HG03095 (cell line): Measurements from ENCODE around the gene INPP5A.
"Not testable (repeated sequence)": the region's sequence is repeated elsewhere in the genome, so short reads cannot be mapped to it uniquely, and the experiment has no call there.

Experiments used
- ATAC-seq: cut with Tn5 transposase; IDR thresholded peaks from one replicate; pipeline ENCODE4 v1.9.1; 2021; ENCODE audit warnings: moderate library complexity; ENCODE audit not compliant: unreplicated experiment

The INPP5A gene

GRCh38 chr10:132806561-132807003 lies 269.0 kb downstream of the INPP5A start:
- ATAC-seq: no peak

DNA sequence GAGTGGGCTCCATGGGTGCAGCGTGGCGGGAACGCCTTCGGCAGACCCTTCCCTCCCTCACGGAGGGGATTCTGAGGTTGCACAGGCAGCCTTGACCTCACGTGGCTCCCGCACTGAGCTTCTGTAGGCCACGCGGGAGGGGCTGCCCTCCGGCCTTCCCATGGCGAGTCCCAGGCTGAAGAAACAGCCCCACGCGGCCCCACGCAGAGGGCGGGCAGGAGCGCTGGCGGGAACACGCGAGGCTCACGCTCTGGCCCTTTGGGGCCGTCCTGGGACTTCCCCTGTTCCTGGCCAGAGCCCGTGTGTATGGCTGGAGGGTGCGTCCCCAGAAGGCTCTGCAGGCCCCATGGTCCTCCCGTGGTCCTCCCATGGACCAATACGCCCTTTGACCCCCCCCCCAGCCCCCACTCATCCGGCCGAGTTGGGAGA lies 270.0 kb downstream of the INPP5A start:
- no peak for ATAC-seq

GRCh38 chr10:132808383-132809231 lies 271.0 kb downstream of the INPP5A start:
- no peak for ATAC-seq

DNA sequence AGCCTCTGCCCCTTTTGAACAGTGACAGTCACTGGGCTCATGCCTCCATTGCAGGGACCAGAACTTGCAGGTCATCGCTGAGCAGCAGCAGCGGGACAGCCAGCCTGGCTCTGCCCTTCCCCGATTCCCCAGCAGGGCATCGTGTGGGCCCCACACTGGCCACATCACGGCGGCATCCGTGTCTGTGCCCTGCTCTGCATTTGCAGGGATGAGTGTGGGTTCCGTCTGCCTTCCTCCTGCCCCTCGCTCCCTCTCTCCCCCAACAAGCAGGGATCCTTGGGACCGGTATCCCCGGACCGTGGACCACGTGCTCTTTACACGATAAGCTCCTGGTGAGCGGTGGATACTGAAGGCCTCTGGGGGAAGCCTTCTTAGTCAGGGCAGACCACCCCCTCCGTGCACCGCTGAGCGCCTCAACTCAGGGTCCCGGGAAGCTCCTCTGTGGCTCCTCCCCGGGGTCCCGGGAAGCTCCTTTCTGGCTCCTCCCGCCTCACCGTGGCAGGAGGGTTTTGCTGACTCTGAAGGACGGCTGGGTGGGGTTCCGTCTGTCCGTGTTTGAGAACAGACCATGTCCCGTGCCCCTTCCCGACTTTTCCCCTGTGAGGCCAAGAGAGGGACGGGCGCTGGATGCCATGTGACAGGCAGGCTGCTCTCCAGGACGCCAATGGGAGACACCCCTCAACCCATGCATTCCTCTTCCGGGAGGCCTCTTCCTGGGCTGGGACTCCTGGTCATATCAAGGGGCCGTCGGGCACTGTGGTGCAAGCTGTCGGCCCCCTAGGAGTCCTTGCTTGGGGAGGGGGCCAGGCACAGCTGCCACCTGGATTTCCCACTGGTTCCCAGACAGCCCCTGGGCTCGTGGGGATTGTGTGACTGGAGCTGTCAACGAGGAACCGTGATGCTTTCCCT lies 271.9 kb downstream of the INPP5A start:
- ATAC-seq: no peak

DNA sequence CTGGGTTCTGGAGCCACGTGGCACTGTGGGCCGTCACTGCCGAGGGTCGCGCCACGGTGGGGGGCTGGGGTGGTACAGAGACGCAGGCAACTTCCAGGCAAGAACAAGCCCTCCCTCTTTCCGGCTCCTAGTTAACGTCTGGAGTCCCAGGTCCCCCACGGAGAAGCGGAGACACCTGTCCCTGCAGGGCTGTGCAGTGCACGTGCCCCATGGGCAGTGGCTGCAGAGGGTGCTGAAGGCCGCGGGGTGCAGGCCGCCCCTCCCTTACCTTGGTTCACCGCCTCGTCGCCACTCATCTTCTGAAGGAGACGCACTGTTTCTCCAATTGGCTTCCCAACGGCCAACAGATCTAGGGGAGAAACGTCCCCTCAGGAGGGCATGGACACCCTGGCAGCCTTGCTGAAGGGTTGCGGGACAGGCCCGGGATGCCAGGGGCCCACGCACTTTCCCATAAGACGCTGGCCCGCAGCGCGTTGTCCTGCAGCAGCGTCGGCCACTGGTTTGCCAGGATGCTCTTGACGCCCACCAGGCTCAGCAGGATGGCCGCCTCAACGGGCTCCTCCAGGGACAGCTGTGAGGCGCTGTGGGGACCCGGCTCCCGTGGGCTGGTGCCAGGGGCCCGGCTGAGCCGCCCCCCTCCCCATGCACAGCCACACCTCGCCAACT lies 272.7 kb downstream of the INPP5A start:
- no peak for ATAC-seq

GRCh38 chr10:132810807-132811700 lies 273.5 kb downstream of the INPP5A start:
- ATAC-seq: no peak

DNA sequence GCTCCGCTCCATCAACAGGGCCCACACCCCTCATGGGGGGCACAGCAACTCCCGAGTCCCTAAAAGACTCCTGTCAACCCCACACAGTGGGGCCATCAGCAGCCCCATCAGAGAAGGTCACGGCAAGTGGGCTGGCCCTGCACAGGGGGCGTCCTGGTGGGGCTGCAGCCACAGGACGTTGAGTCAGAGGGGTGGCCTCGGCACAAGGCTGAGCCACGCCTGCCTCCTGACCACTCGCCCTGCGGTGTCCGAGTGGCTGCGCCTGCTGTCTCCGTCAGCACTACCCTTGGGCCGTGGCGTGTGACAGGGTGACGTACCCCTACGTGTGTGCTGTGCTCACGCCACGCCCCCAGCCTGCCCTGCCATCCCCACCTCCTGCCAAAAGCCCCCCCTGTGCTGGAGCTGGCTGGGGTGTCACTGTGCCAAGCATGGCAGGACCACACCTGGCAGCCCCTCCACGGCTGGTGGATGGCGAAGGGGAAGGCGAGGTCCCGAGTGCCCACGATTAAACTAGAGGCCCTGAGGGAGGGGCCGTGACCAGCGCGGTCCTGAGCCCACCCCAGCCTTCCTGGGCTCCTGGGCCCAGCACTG lies 274.4 kb downstream of the INPP5A start:
- ATAC-seq: no peak

DNA sequence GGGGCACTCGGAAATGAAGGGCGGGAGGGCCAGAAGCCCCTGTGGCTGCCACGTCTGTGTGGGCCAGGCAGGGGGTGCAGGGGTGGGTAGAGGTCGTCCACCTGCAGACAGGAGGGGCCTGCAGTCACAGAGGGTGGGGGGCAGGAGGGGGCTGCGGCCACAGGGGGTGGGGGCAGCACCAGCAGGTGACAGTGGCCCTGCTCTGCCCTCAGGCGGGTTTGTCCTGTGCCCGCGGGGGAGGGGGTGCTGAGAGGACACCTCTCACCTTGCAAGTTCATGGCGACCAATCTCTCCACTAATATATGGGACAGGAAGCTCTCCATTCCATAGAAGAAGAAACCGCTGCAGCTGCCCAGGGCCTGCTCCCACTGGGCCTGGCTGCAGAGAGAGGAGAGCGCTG lies 274.9 kb downstream of the INPP5A start:
- no peak for ATAC-seq

GRCh38 chr10:132813001-132813401 lies 275.4 kb downstream of the INPP5A start:
- no peak for ATAC-seq

DNA sequence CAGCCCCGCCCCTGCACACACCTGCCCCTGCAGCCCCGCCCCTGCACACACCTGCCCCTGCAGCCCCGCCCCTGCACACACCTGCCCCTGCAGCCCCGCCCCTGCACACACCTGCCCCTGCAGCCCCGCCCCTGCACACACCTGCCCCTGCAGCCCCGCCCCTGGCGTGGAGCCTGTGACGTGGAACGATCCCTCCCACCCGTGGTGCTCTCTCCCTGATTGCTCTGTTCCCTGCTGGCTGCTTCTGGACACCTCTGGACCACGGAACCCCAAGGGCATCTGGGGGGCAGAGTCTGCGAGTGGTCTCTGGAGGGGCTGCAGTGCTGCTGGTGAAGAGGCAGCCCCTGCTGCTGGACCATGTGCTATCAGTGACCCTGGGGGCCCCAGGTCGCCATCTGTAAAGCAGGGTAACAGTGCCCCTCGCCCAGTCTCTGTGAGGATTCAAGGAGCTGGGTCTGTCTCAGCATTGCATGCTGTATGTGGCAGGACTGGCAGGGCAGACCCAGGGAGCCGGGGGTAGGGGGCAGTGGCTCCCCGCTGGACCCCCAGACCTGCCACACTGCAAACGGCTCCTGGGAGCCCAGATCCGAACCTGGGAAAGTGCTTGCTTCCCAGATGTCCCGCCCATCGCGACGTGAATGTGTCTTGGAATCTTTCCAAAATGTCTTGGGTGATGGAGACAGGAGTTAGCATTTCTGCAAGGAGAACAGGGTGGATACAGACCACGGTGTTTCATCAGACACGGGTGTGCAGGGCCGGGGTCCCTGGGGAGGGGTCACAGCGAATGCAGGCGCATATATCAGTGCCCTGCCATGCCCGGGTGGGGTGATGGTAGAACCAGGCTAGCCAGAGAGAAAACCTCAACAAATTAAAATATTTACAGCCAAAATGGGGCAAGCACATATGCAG lies 276.2 kb downstream of the INPP5A start:
- ATAC-seq: no peak

- ATAC-seq: no peak
These were observed 276.9 kb downstream of the INPP5A start for GRCh38 chr10:132814469-132814856.

- ATAC-seq: no peak
These were observed 277.7 kb downstream of the INPP5A start for GRCh38 chr10:132815168-132815857.

DNA sequence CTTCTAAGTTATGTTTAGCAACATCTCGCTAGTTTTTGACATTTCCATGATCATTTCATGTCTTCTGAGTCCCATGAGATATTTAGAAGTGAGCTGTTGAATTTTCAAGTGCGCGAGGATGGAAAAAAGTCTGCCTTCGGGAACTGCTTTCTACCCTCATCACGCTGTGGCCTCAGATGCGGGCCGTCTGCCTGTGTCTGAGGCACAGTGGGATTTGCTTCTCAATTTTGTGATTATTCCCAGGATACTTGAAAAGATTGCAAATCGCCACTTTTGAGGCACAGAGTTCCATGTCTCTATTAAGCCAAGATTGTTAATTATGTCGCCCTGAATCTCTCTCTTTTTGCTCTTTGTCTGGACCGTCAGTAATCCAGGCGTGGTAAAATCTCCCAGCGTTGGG lies 279.1 kb downstream of the INPP5A start:
- ATAC-seq: no peak

DNA sequence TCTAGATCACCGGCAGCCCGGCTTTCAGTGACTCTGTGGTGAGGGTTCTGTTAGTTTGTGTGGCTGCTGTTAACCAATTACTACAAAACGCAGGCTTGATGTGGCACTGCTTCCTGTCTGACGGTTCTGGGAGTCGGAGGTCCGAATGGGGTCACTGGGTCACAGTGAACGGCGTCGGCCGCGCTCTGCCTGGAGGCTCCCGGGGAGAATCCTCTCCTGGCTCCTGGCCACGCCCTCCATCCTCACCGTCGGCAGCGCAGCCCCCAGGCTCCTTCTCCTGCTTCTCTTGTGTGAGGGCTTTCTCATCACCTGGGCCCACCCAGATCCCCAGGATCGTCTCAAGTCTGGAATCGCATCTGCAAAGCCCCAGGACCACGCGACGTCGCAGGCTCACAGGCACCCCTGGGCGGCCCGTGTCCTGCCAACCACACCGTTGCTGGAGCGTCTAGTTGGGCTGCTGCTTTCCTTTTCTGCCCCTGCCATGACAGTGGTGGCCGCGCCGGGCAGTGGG lies 280.2 kb downstream of the INPP5A start:
- no peak for ATAC-seq

GRCh38 chr10:132820056-132820455 lies 282.5 kb downstream of the INPP5A start:
- no peak for ATAC-seq

GRCh38 chr10:132825783-132826523 lies 288.4 kb downstream of the INPP5A start:
- ATAC-seq: not testable (repeated sequence)
